Stomach smooth muscle (tissue), 2 donors: ENCODE results near the gene VDAC2.

Experiments used
- H3K27ac ChIP-seq: one replicate; pipeline ENCODE4 v1.7.0; 2013; ENCODE audit warnings: mild to moderate bottlenecking, low read length, inconsistent platforms
- H3K27me3 ChIP-seq, 2 donors: one replicate each; pipeline ENCODE4 v1.7.0; 2013; ENCODE audit warnings: low read length in 2 of 2; ENCODE audit not compliant: insufficient read depth in 2 of 2, control insufficient read depth in 1 of 2
- H3K36me3 ChIP-seq, 2 donors: one replicate each; pipeline ENCODE4 v1.7.0; 2013; ENCODE audit warnings: low read length in 2 of 2; ENCODE audit not compliant: control insufficient read depth in 2 of 2, insufficient read depth in 2 of 2
- H3K4me1 ChIP-seq: one replicate; pipeline ENCODE4 v1.7.0; 2013; ENCODE audit warnings: low read length; ENCODE audit not compliant: control insufficient read depth, insufficient read depth
- H3K4me3 ChIP-seq, 2 donors: one replicate each; pipeline ENCODE4 v1.7.0; 2013; ENCODE audit warnings: low read length in 2 of 2
- H3K9ac ChIP-seq, 2 donors: one replicate each; pipeline ENCODE4 v1.7.0; 2013; ENCODE audit warnings: low read length in 2 of 2, mild to moderate bottlenecking in 1 of 2
- H3K9me3 ChIP-seq, 2 donors: one replicate each; pipeline ENCODE4 v1.7.0; 2013; ENCODE audit warnings: low read length in 2 of 2; ENCODE audit not compliant: control insufficient read depth in 2 of 2
- donor health status: healthy.
- donor health status: Pancreatic carcinoma.

VDAC2 gene

GRCh38 chr10:75276069-75276872 is 65.7 kb downstream of the VDAC2 start:
- no peaks in the 10 kb centered on the region for H3K4me1 ChIP-seq
- no peak overlapping the region for H3K27ac ChIP-seq
- H3K27me3 ChIP-seq, result no peaks in the 10 kb centered on the region
- no peaks in the 10 kb centered on the region for H3K36me3 ChIP-seq
- no peak overlapping the region for H3K9ac ChIP-seq
- no peak overlapping the region for H3K4me3 ChIP-seq
- no peaks in the 10 kb centered on the region for H3K9me3 ChIP-seq

- Histone ChIP-seq H3K27me3 (no peaks in the 10 kb centered on the region), H3K9ac (no peak overlapping the region), H3K4me1 (peaks cover 10% of the 10 kb centered on the region), H3K4me3 (no peak overlapping the region), H3K36me3 (no peaks in the 10 kb centered on the region), H3K27ac (no peak overlapping the region), H3K9me3 (no peaks in the 10 kb centered on the region)
These were observed 69.6 kb downstream of the VDAC2 start for GRCh38 chr10:75280236-75280635.
